Motor neuron (in vitro differentiated cells): ENCODE data around the gene RASSF5. TPM values are rescaled to one million over a fixed set of nuclear protein-coding genes. Genes with fewer than 3 reads are reported as not detected.

ENCODE experiments used
- ATAC-seq, 8 experiments: fragments of 200-7000 bp; cut with Tn5 transposase; replicated peaks in 6 of 8; 2 replicates each; pipeline ENCODE4 v1.8.0; 2021; ENCODE audit warnings: mild to moderate bottlenecking in 8 of 8, moderate library complexity in 8 of 8
- H3K27ac ChIP-seq, 2 donors: fragments of 250-450 bp; sonication (Bioruptor Pico); 2 replicates each; pipeline ENCODE4 v1.9.0; 2021; ENCODE audit warnings: antibody characterized with exemption in 2 of 2, mild to moderate bottlenecking in 2 of 2, moderate library complexity in 1 of 2
- H3K4me1 ChIP-seq, 2 donors: fragments of 250-450 bp; sonication (Bioruptor Pico); replicated peaks in 1 of 2; 2 replicates each; pipeline ENCODE4 v1.6.1; 2021; ENCODE audit warnings: antibody characterized with exemption in 2 of 2, mild to moderate bottlenecking in 2 of 2, moderate library complexity in 1 of 2
- H3K4me3 ChIP-seq, 5 donors: fragments of 250-450 bp; sonication (Bioruptor Pico); 2 replicates each; pipeline ENCODE4 v1.9.0; 2021; ENCODE audit warnings: antibody characterized with exemption in 5 of 5, mild to moderate bottlenecking in 5 of 5, moderate library complexity in 4 of 5
- WGBS, 10 experiments: fragments of 450-650 bp; shearing (Covaris generic); methylation state at CpG; one replicate each; pipeline ENCODE4 v1.0.0; 2022; 5-methylcytosine and 5-hydroxymethylcytosine counted together
- in situ Hi-C, 9 experiments: fragments of 400-800 bp; cut with MboI; loops; one replicate each; pipeline ENCODE4 v1.15.0; 2021; ENCODE audit warnings: low sequenced_read_pairs in 9 of 9, low pct_unique_long_range_greater_than_20kb in 2 of 9; ENCODE audit not compliant: unreplicated experiment in 9 of 9
- total RNA-seq, 8 experiments: library from RNA; unstranded; fragments of 300-600 nt; gene quantifications; 2 replicates each; pipeline versions ENCODE4 v1.2.3 to v1.2.4, GENCODE V29; 2022

Gene RASSF5
- total RNA-seq, 8 experiments from 2014 or later, result 0.81 to 7.6 (median 5.5) TPM

- in situ Hi-C loops, result no loop called here
- Histone ChIP-seq H3K4me3 (no peak overlapping the region), H3K27ac (no peak overlapping the region), H3K4me1 (no peaks in the 10 kb centered on the region)
- 80 to 89% methylated on average over 1 to 3 of the region's 3 CpGs; no CpG with 5 or more reads in 8 of the 10 experiments for WGBS, 10 experiments
- no peak for ATAC-seq
Observed at GRCh38 chr1:206534552-206534951, 27.2 kb downstream of the RASSF5 start.

GRCh38 chr1:206535853-206536188 is 28.5 kb downstream of the RASSF5 start:
- H3K27ac ChIP-seq, result no peak overlapping the region
- WGBS, 10 experiments, result 47 to 86% (median 74%) methylated on average over 1 to 6 of the region's 6 CpGs; no CpG with 5 or more reads in 2 of the 10 experiments
- H3K4me3 ChIP-seq, result no peak overlapping the region
- no peaks in the 10 kb centered on the region for H3K4me1 ChIP-seq
- no peak for ATAC-seq
- in situ Hi-C loops, result no loop called here

- H3K27ac ChIP-seq, result no peak overlapping the region
- WGBS, 10 experiments, result 40 to 100% (median 60%) methylated on average over 1 to 4 of the region's 4 CpGs; no CpG with 5 or more reads in 3 of the 10 experiments
- in situ Hi-C loops, result no loop called here
- no peak for ATAC-seq
- no peak overlapping the region for H3K4me3 ChIP-seq
- H3K4me1 ChIP-seq, result no peaks in the 10 kb centered on the region
Observed at GRCh38 chr1:206537141-206537540, 29.8 kb downstream of the RASSF5 start.

- Histone ChIP-seq H3K4me1 (no peaks in the 10 kb centered on the region), H3K27ac (no peak overlapping the region), H3K4me3 (no peak overlapping the region)
- WGBS, 10 experiments, result 68 to 100% (median 82%) methylated on average over 2 to 5 of the region's 6 CpGs; no CpG with 5 or more reads in 6 of the 10 experiments
- no peak for ATAC-seq
- in situ Hi-C loops, result no loop called here
Observed at GRCh38 chr1:206538086-206538770, 30.9 kb downstream of the RASSF5 start.

- Histone ChIP-seq H3K4me1 (no peaks in the 10 kb centered on the region), H3K27ac (no peak overlapping the region), H3K4me3 (no peak overlapping the region)
- ATAC-seq, result no peak
- WGBS, 10 experiments, result 67 to 100% (median 89%) methylated on average over 1 to 10 of the region's 10 CpGs
- in situ Hi-C loops, result no loop called here
Observed at GRCh38 chr1:206538901-206539640, 31.7 kb downstream of the RASSF5 start.

GRCh38 chr1:206540044-206540780 is 32.9 kb downstream of the RASSF5 start:
- H3K4me1 ChIP-seq, result no peaks in the 10 kb centered on the region
- H3K27ac ChIP-seq, result no peak overlapping the region
- in situ Hi-C loops, result no loop called here
- H3K4me3 ChIP-seq, result no peak overlapping the region
- 21 to 86% (median 58%) methylated on average over 1 to 6 of the region's 8 CpGs; no CpG with 5 or more reads in 1 of the 10 experiments for WGBS, 10 experiments
- peak in 4 of 8 experiments; percentile 22 to 95 (median 44) for ATAC-seq

- Histone ChIP-seq H3K4me1 (no peaks in the 10 kb centered on the region), H3K4me3 (no peak overlapping the region), H3K27ac (no peak overlapping the region)
- in situ Hi-C loops, result no loop called here
- 73 to 97% (median 88%) methylated on average over 2 to 7 of the region's 7 CpGs; no CpG with 5 or more reads in 2 of the 10 experiments for WGBS, 10 experiments
- ATAC-seq, result no peak
Observed at GRCh38 chr1:206541236-206541833, 34.0 kb downstream of the RASSF5 start.

GRCh38 chr1:206544562-206545257 is 37.4 kb downstream of the RASSF5 start:
- Histone ChIP-seq H3K4me1 (no peaks in the 10 kb centered on the region), H3K4me3 (no peak overlapping the region), H3K27ac (no peak overlapping the region)
- peak; percentile 69 to 95 (median 84) for ATAC-seq
- in situ Hi-C loops, result no loop called here
- 0 to 100% (median 18%) methylated on average over 1 to 8 of the region's 9 CpGs; no CpG with 5 or more reads in 4 of the 10 experiments for WGBS, 10 experiments

- in situ Hi-C loops, result no loop called here
- Histone ChIP-seq H3K4me1 (no peaks in the 10 kb centered on the region), H3K27ac (no peak overlapping the region), H3K4me3 (no peak overlapping the region)
- ATAC-seq, result no peak
- 57 to 100% (median 100%) methylated on average over 1 of the region's 1 CpG; no CpG with 5 or more reads in 1 of the 10 experiments for WGBS, 10 experiments
Observed at GRCh38 chr1:206545351-206545750, 38.0 kb downstream of the RASSF5 start.

- no peak for ATAC-seq
- H3K27ac ChIP-seq, result no peak overlapping the region
- in situ Hi-C loops, result no loop called here
- no peaks in the 10 kb centered on the region for H3K4me1 ChIP-seq
- 0 to 100% (median 50%) methylated on average over 1 to 4 of the region's 7 CpGs; no CpG with 5 or more reads in 3 of the 10 experiments for WGBS, 10 experiments
- H3K4me3 ChIP-seq, result no peak overlapping the region
Observed at GRCh38 chr1:206547104-206547503, 39.8 kb downstream of the RASSF5 start.

- Histone ChIP-seq H3K4me3 (no peak overlapping the region), H3K27ac (no peak overlapping the region), H3K4me1 (peaks cover 15 to 16% of the 10 kb centered on the region in 2 donors)
- 0 to 61% (median 41%) methylated on average over 1 to 2 of the region's 2 CpGs; no CpG with 5 or more reads in 2 of the 10 experiments for WGBS, 10 experiments
- peak in 4 of 8 experiments; percentile 50 to 80 (median 53) for ATAC-seq
- in situ Hi-C loops, result no loop called here
Observed at GRCh38 chr1:206550446-206550845, 43.1 kb downstream of the RASSF5 start.

GRCh38 chr1:206551296-206551985 is 44.1 kb downstream of the RASSF5 start:
- Histone ChIP-seq H3K4me3 (no peak overlapping the region), H3K27ac (no peak overlapping the region), H3K4me1 (peaks cover 25 to 26% of the 10 kb centered on the region in 2 donors)
- ATAC-seq, result no peak
- 80 to 91% (median 81%) methylated on average over 1 to 8 of the region's 9 CpGs; no CpG with 5 or more reads in 5 of the 10 experiments for WGBS, 10 experiments
- in situ Hi-C loops, result no loop called here
